Measurements from ENCODE around the gene UBN2. TPM values are rescaled to one million over a fixed set of nuclear protein-coding genes. Genes with fewer than 3 reads are reported as not detected.
"Not testable (repeated sequence)": the region's sequence is repeated elsewhere in the genome, so short reads cannot be mapped to it uniquely, and the experiment has no call there.

The UBN2 gene
- total RNA-seq, 2 experiments from 2014 or later, result 7.0 to 7.6 TPM

- no peaks in the 10 kb centered on the region for H3K27me3 Mint-ChIP-seq
- intact Hi-C loops (cut with micrococcal nuclease), result no loop called here
- H3K9me3 Mint-ChIP-seq, result no peaks in the 10 kb centered on the region
- H3K36me3 Mint-ChIP-seq (ENCODE audit: low read depth), result no peaks in the 10 kb centered on the region
- no peak for ATAC-seq
- POLR2A ChIA-PET, result no interaction called here
- DNase-seq, result no peak
- no peak overlapping the region for H3K27ac Mint-ChIP-seq
- TF ChIP-seq CTCF (IDR thresholded peaks at IDR 0.05), result no peak
- CTCF ChIA-PET, result interaction anchor here (1.2 to 1.3 kb wide), 2 partner anchors 8 to 16 kb away, joined by 3 to 5 read pairs; no protein-coding TSS in a partner anchor
- no peak overlapping the region for H3K4me3 Mint-ChIP-seq
- H3K4me1 Mint-ChIP-seq (ENCODE audit: low read depth), result peaks cover 13% of the 10 kb centered on the region
These were observed 98.1 kb downstream of the UBN2 start for GRCh38 chr7:139329119-139329518.

- H3K27me3 Mint-ChIP-seq, result no peaks in the 10 kb centered on the region
- H3K9me3 Mint-ChIP-seq, result no peaks in the 10 kb centered on the region
- ChIA-PET POLR2A (interaction anchor here (1.0 to 1.6 kb wide), 2 partner anchors 9 kb away, joined by 4 to 5 read pairs; no protein-coding TSS in a partner anchor), CTCF (interaction anchor here (0.7 to 1.4 kb wide), 4 partner anchors 9 to 104 kb away, joined by 3 to 5 read pairs (median 3); no protein-coding TSS in a partner anchor)
- no peaks in the 10 kb centered on the region for H3K36me3 Mint-ChIP-seq (ENCODE audit: low read depth)
- peaks cover 13% of the 10 kb centered on the region for H3K4me1 Mint-ChIP-seq (ENCODE audit: low read depth)
- DNase-seq (no peak), ATAC-seq (peak; percentile 79)
- H3K27ac Mint-ChIP-seq, result no peak overlapping the region
- TF ChIP-seq CTCF (IDR thresholded peaks at IDR 0.05), result no peak
- no peak overlapping the region for H3K4me3 Mint-ChIP-seq
- intact Hi-C loops (cut with micrococcal nuclease), result no loop called here
These were observed 99.4 kb downstream of the UBN2 start for GRCh38 chr7:139330333-139331030.

GRCh38 chr7:139332697-139333359 is 101.8 kb downstream of the UBN2 start:
- Mint-ChIP-seq H3K27ac (no peak overlapping the region), H3K27me3 (no peaks in the 10 kb centered on the region), H3K4me3 (no peak overlapping the region), H3K9me3 (no peaks in the 10 kb centered on the region), H3K36me3 (ENCODE audit: low read depth) (no peaks in the 10 kb centered on the region), H3K4me1 (ENCODE audit: low read depth) (peaks cover 13% of the 10 kb centered on the region)
- ChIA-PET POLR2A (interaction anchor here (0.6 kb wide), 1 partner anchor 205 kb away, joined by 4 read pairs; no protein-coding TSS in a partner anchor), CTCF (interaction anchor here (1.0 kb wide), 1 partner anchor 19 kb away, joined by 3 read pairs; no protein-coding TSS in a partner anchor)
- intact Hi-C loops (cut with micrococcal nuclease), result no loop called here
- ATAC-seq (no peak), DNase-seq (no peak)
- TF ChIP-seq CTCF (IDR thresholded peaks at IDR 0.05), result no peak

- CTCF ChIA-PET, result interaction anchor here (1.0 to 2.1 kb wide), 2 partner anchors 20 to 28 kb away, joined by 3 to 4 read pairs; no protein-coding TSS in a partner anchor
- H3K36me3 Mint-ChIP-seq (ENCODE audit: low read depth); H3K9me3 Mint-ChIP-seq; H3K27ac Mint-ChIP-seq; intact Hi-C loops (cut with micrococcal nuclease); POLR2A ChIA-PET; ATAC-seq; DNase-seq; H3K4me3 Mint-ChIP-seq; H3K27me3 Mint-ChIP-seq: not testable (repeated sequence)
- H3K4me1 Mint-ChIP-seq (ENCODE audit: low read depth), result peaks cover 13% of the 10 kb centered on the region
These were observed 102.4 kb downstream of the UBN2 start for GRCh38 chr7:139333443-139333842.

GRCh38 chr7:139334399-139335150 is 103.5 kb downstream of the UBN2 start:
- Mint-ChIP-seq H3K9me3 (peaks cover 5% of the 10 kb centered on the region), H3K4me3 (no peak overlapping the region), H3K27ac (no peak overlapping the region), H3K4me1 (ENCODE audit: low read depth) (peaks cover 17% of the 10 kb centered on the region), H3K36me3 (ENCODE audit: low read depth) (peaks cover 5% of the 10 kb centered on the region), H3K27me3 (no peaks in the 10 kb centered on the region)
- TF ChIP-seq CTCF (IDR thresholded peaks at IDR 0.05), result no peak
- intact Hi-C loops (cut with micrococcal nuclease), result no loop called here
- no peak for DNase-seq
- ATAC-seq, result no peak
- CTCF ChIA-PET, result interaction anchor here (0.9 to 2.1 kb wide), 2 partner anchors 30 to 100 kb away, joined by 3 to 4 read pairs; no protein-coding TSS in a partner anchor
- POLR2A ChIA-PET, result no interaction called here

Data from activated CD8-positive, alpha-beta T cell treated with anti-CD3 and anti-CD28 coated beads for 36 hours (primary cell).